GM12878 (cell line): ENCODE data around the gene TMEM87A. TPM values are rescaled to one million over a fixed set of nuclear protein-coding genes. Genes with fewer than 3 reads are reported as not detected.

ENCODE experiments used
- ATAC-seq: fragments of 200-7000 bp; cut with Tn5 transposase; 3 replicates; pipeline ENCODE4 v1.9.1; 2020; ENCODE audit warnings: mild to moderate bottlenecking, moderate library complexity
- BruUV-seq: library from RNA; stranded (reverse); fragments of 400-500 nt; replicated peaks from 2 replicates; lab custom pipeline; 2021; lab: Mats Ljungman, UMichigan
- CTCF ChIA-PET: fragments of 300-600 bp; sonication (Branson Sonifier 250); formaldehyde crosslinking; extraction: SDS; loops from one replicate; lab custom pipeline; 2021; ENCODE audit warnings: inconsistent platforms; lab: Yijun Ruan, JAX
- POLR2A ChIA-PET: fragments of 350-600 bp; formaldehyde crosslinking; extraction: SDS; loops from one replicate; lab custom pipeline; 2021; ENCODE audit warnings: inconsistent platforms; lab: Charles Lee
- RAD21 ChIA-PET: fragments of 300-600 bp; sonication (Branson Sonifier 250); formaldehyde crosslinking; loops from one replicate; lab custom pipeline; 2023; ENCODE audit warnings: antibody characterized with exemption; ENCODE audit not compliant: unreplicated experiment; lab: Charles Lee
- SMC1A ChIA-PET: fragments of 300-600 bp; sonication (Branson Sonifier 250); formaldehyde crosslinking; loops from one replicate; lab custom pipeline; 2023; ENCODE audit not compliant: unreplicated experiment, uncharacterized antibody; lab: Charles Lee
- DNase-seq: peaks from one replicate; pipeline ENCODE4 v3.0.0-alpha.2; 2011; ENCODE audit warnings: low read depth, low spot score
- FAIRE-seq: peaks from 3 replicates; lab custom pipeline; 2011; peaks lifted over from hg19 to GRCh38; lab: Jason Lieb, UNC
- H2AFZ ChIP-seq: 2 replicates; pipeline ENCODE4 v1.6.0; 2011; ENCODE audit warnings: low read depth, low read length, control low read depth; ENCODE audit not compliant: control insufficient read depth
- H3K27ac ChIP-seq: 2 replicates; pipeline ENCODE4 v1.5.1; 2011; ENCODE audit warnings: control low read depth; ENCODE audit not compliant: control insufficient read depth, insufficient read depth
- H3K27me3 ChIP-seq, 2 experiments: replicated peaks in 1 of 2; 2 replicates each; pipeline versions ENCODE4 v1.6.0 to v1.6.1; 2011; ENCODE audit warnings: low read length in 1 of 2; ENCODE audit not compliant: control insufficient read depth in 2 of 2, insufficient read depth in 2 of 2
- H3K36me3 ChIP-seq, 2 experiments: 2 replicates each; pipeline ENCODE4 v1.5.1; 2011; ENCODE audit warnings: low read length in 1 of 2; ENCODE audit not compliant: control insufficient read depth in 2 of 2, insufficient read depth in 2 of 2
- H3K4me1 ChIP-seq: 2 replicates; pipeline ENCODE4 v1.6.1; 2011; ENCODE audit warnings: mild to moderate bottlenecking, low read length, moderate library complexity, mixed read lengths; ENCODE audit not compliant: control insufficient read depth, insufficient read depth
- H3K4me2 ChIP-seq: 2 replicates; pipeline ENCODE4 v1.6.0; 2011; ENCODE audit warnings: control low read depth; ENCODE audit not compliant: control insufficient read depth, insufficient read depth
- H3K4me3 ChIP-seq: fragments of 200-600 bp; sonication (generic); 2 replicates; pipeline ENCODE4 v1.5.1; 2016
- H3K79me2 ChIP-seq: 2 replicates; pipeline ENCODE4 v1.6.0; 2011; ENCODE audit warnings: low read length; ENCODE audit not compliant: control insufficient read depth, insufficient read depth
- H3K9ac ChIP-seq: 2 replicates; pipeline ENCODE4 v1.8.0; 2011; ENCODE audit warnings: low read length, control low read depth, mixed read lengths; ENCODE audit not compliant: control insufficient read depth, insufficient read depth
- H3K9me3 ChIP-seq: replicated peaks from 3 replicates; pipeline ENCODE4 v1.5.1; 2011; ENCODE audit warnings: mild to moderate bottlenecking, low read length; ENCODE audit not compliant: control insufficient read depth, insufficient read depth
- H4K20me1 ChIP-seq: 2 replicates; pipeline ENCODE4 v1.6.0; 2011; ENCODE audit not compliant: control insufficient read depth, insufficient read depth
- BCL11A ChIP-seq: IDR thresholded peaks from 2 replicates; pipeline ENCODE4 v1.6.1; 2011; ENCODE audit warnings: low read depth, low read length
- CHD1 ChIP-seq: IDR thresholded peaks from 2 replicates; pipeline ENCODE4 v1.6.1; 2012; ENCODE audit warnings: low read depth, low read length, improper control_type of control experiment
- CREM ChIP-seq: IDR thresholded peaks from 2 replicates; pipeline ENCODE4 v1.6.1; 2014; ENCODE audit warnings: antibody characterized with exemption, low read depth
- GABPA ChIP-seq: IDR thresholded peaks from 2 replicates; pipeline ENCODE4 v1.6.1; 2014; ENCODE audit warnings: antibody characterized with exemption, low read depth, mild to moderate bottlenecking, inconsistent platforms
- HDGF ChIP-seq: fragments of 450-650 bp; IDR thresholded peaks from 2 replicates; pipeline ENCODE4 v1.6.1; 2016; ENCODE audit warnings: antibody characterized with exemption
- IKZF2 ChIP-seq, 2 experiments: fragments of 450-650 bp; IDR thresholded peaks; 2 replicates each; pipeline ENCODE4 v1.6.1; 2017; ENCODE audit warnings: mild to moderate bottlenecking in 2 of 2, moderate library complexity in 2 of 2
- KAT2A ChIP-seq: conservative IDR thresholded peaks from 2 replicates; pipeline ENCODE4 v1.6.1; 2011; ENCODE audit warnings: low read depth, low read length; ENCODE audit not compliant: control insufficient read depth
- KLF5 ChIP-seq: fragments of 450-650 bp; IDR thresholded peaks from 2 replicates; pipeline ENCODE4 v1.6.1; 2014; ENCODE audit warnings: mild to moderate bottlenecking; ENCODE audit not compliant: partially characterized antibody
- MTA2 ChIP-seq: fragments of 450-650 bp; IDR thresholded peaks from 2 replicates; pipeline ENCODE4 v1.6.1; 2016; ENCODE audit warnings: low read depth, mild to moderate bottlenecking, moderate library complexity
- RAD51 ChIP-seq: fragments of 450-650 bp; IDR thresholded peaks from 2 replicates; pipeline ENCODE4 v1.6.1; 2016; ENCODE audit warnings: moderate library complexity, mild to moderate bottlenecking, inconsistent platforms
- RCOR1 ChIP-seq: conservative IDR thresholded peaks from 2 replicates; pipeline ENCODE4 v1.6.1; 2012; ENCODE audit warnings: low read depth, low read length, improper control_type of control experiment
- RELB ChIP-seq: fragments of 450-650 bp; IDR thresholded peaks from 2 replicates; pipeline ENCODE4 v1.6.1; 2017; ENCODE audit warnings: low read depth, mild to moderate bottlenecking, moderate library complexity
- SKIL ChIP-seq: fragments of 450-650 bp; IDR thresholded peaks from 2 replicates; pipeline ENCODE4 v1.6.1; 2017; ENCODE audit warnings: mild to moderate bottlenecking, low read depth, inconsistent platforms; ENCODE audit not compliant: poor library complexity, severe bottlenecking
- SMARCA5 ChIP-seq: fragments of 450-650 bp; IDR thresholded peaks from 2 replicates; pipeline ENCODE4 v1.6.1; 2017; ENCODE audit warnings: mild to moderate bottlenecking
- SMC3 ChIP-seq: IDR thresholded peaks from 2 replicates; pipeline ENCODE4 v1.6.1; 2011; ENCODE audit warnings: low read length, improper control_type of control experiment, borderline replicate concordance
- SPI1 ChIP-seq: IDR thresholded peaks from 2 replicates; pipeline ENCODE4 v1.6.1; 2011; ENCODE audit warnings: low read depth, mild to moderate bottlenecking, low read length, moderate library complexity, borderline replicate concordance; ENCODE audit not compliant: insufficient read depth
- WRNIP1 ChIP-seq: IDR thresholded peaks from 2 replicates; pipeline ENCODE4 v1.6.1; 2011; ENCODE audit warnings: low read depth, low read length, improper control_type of control experiment, borderline replicate concordance
- ZNF274 ChIP-seq: IDR thresholded peaks from one replicate; pipeline ENCODE4 v1.8.0; 2011; ENCODE audit not compliant: insufficient read length, insufficient read depth
- WGBS: methylation state at CpG from one replicate; pipeline ENCODE4 v1.1.6; 2016; ENCODE audit warnings: low lambda C conversion rate; ENCODE audit not compliant: insufficient replicate concordance, insufficient coverage; ENCODE audit errors: missing lambda C conversion rate; 5-methylcytosine and 5-hydroxymethylcytosine counted together
- in situ Hi-C: fragments of 300-500 bp; cut with MboI; formaldehyde crosslinking; loops from 9 replicates; pipeline ENCODE4 v1.14.3; 2018; ENCODE audit warnings: mixed read lengths
- intact Hi-C: fragments of 100-400 bp; cut with micrococcal nuclease; formaldehyde crosslinking; loops from one replicate; pipeline ENCODE4 v1.14.2; 2022; ENCODE audit not compliant: unreplicated experiment
- polyA plus RNA-seq, 11 experiments: library from polyadenylated mRNA; depleted of rRNA in 4 of 11; unstranded in 6 of 11; stranded (reverse) in 5 of 11; fragments of >200 nt; fragmentation: Nextera tagmentation in 4 of 11; fragmentation: Illumina TruSeq in 1 of 11; extraction: Ambion mirVana in 4 of 11; extraction: Trizol in 1 of 11; gene quantifications; 1 replicate in 1 of 11; 2 replicates in 10 of 11; pipeline versions ENCODE4 v1.2.1 to v1.2.3, GENCODE V29; 2011 to 2016; ENCODE audit warnings: inconsistent platforms in 2 of 11, missing spikeins in 2 of 11, low read depth in 1 of 11
- total RNA-seq, 4 experiments: library from RNA; depleted of rRNA in 3 of 4; stranded (reverse); fragments of >200 nt in 3 of 4; fragmentation: Illumina TruSeq in 1 of 4; extraction: Trizol in 1 of 4; gene quantifications; 2 replicates each; pipeline versions ENCODE4 v1.2.1 to v1.2.3, GENCODE V29; 2013 to 2021
- TF ChIP-seq, protein P1 (sequence below): IDR thresholded peaks from 2 replicates; pipeline ENCODE4 v1.6.1; 2011; ENCODE audit warnings: low read depth, mild to moderate bottlenecking, low read length, moderate library complexity, borderline replicate concordance; ENCODE audit errors: extremely low read depth
- TF ChIP-seq, protein P2 (sequence below): fragments of 450-650 bp; IDR thresholded peaks from 2 replicates; pipeline ENCODE4 v1.6.1; 2016; ENCODE audit warnings: mild to moderate bottlenecking

Gene TMEM87A
- total and polyA plus RNA-seq, 10 of the 15 experiments (the other 5 are each of a cell fraction or from before 2014, with no cell fraction given), result 18.2 to 53.2 (median 33.4) TPM

DNA sequence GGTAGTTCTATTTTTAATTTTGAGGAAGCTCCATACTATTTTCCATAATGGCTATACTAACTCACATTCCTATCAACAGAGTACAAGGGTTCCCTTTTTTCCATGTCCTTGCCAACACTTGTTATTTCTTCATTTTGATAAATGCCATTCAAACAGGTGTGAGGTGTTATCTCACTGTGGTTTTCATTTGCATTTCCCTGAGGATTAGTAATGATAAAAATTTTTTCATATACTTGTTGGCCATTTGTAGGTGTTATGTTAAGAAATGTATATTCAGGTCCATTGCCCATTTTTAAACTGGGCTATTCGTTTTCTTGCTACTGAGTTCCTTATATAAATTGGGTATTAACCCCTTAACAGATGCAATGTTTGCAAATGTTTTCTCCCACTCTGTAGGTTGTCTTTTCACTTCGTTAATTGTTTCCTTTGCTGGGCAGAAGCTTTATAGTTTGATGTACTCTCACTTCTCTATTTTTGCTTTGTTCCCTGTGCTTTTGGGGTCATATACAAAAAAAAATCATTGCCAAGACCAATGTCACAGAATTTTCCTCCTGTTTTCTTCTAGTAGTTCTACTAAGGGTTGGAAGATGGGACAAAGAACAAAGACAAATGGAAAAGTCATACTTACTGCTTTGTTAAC is 54.2 kb downstream of the TMEM87A start:
- ChIA-PET RAD21 (interaction anchor here (1.0 to 1.5 kb wide), 2 partner anchors 9 to 166 kb away, joined by 3 to 4 read pairs; no protein-coding TSS in a partner anchor), POLR2A (no interaction called here), CTCF (interaction anchor here (1.0 to 2.0 kb wide), 5 partner anchors 9 to 166 kb away, joined by 3 to 7 read pairs (median 5); partner anchors contain the start of gene VPS39), SMC1A (interaction anchor here (1.0 to 2.7 kb wide), 6 partner anchors 8 to 166 kb away, joined by 3 to 8 read pairs (median 5); partner anchors contain the start of gene VPS39)
- no peaks in the 10 kb centered on the region for H3K79me2 ChIP-seq
- H3K27ac ChIP-seq, result no peak overlapping the region
- no peaks in the 10 kb centered on the region for H4K20me1 ChIP-seq
- peak; percentile 78 for ATAC-seq
- H3K36me3 ChIP-seq, result peaks cover 0 to 3% of the 10 kb centered on the region in 2 experiments; a peak in 2 of 4 replicates
- 0% methylated on average over 2 of the region's 2 CpGs for WGBS
- intact Hi-C loops (no loop called here), in situ Hi-C loops (no loop called here)
- H3K4me2 ChIP-seq, result no peak overlapping the region
- FAIRE-seq, result peak; percentile 70
- BruUV-seq, result no TSS peak
- H2AFZ ChIP-seq, result no peak overlapping the region
- H3K4me3 ChIP-seq, result no peak overlapping the region
- H3K27me3 ChIP-seq, result no peaks in the 10 kb centered on the region
- H3K9ac ChIP-seq, result no peak overlapping the region
- H3K4me1 ChIP-seq, result no peaks in the 10 kb centered on the region; the same call in 1 of the 2 replicates
- no peak for DNase-seq
- H3K9me3 ChIP-seq, result no peaks in the 10 kb centered on the region
- no peak for TF ChIP-seq RCOR1
- peak; percentile 71 to 76 for TF ChIP-seq IKZF2 (IDR thresholded peaks at IDR 0.05)
- TF ChIP-seq HDGF, result no peak
- TF ChIP-seq, protein P1, sequence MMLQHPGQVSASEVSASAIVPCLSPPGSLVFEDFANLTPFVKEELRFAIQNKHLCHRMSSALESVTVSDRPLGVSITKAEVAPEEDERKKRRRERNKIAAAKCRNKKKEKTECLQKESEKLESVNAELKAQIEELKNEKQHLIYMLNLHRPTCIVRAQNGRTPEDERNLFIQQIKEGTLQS, result no peak
- no peak for TF ChIP-seq SKIL
- TF ChIP-seq ZNF274, result no peak
- TF ChIP-seq CREM, result no peak
- TF ChIP-seq SMARCA5, result no peak
- no peak for TF ChIP-seq RAD51
- TF ChIP-seq SMC3, result no peak
- peak; percentile 65; the same call in 1 of the 2 replicates for TF ChIP-seq RELB
- TF ChIP-seq SPI1, result peak; percentile 83
- TF ChIP-seq WRNIP1, result no peak
- TF ChIP-seq, protein P2, sequence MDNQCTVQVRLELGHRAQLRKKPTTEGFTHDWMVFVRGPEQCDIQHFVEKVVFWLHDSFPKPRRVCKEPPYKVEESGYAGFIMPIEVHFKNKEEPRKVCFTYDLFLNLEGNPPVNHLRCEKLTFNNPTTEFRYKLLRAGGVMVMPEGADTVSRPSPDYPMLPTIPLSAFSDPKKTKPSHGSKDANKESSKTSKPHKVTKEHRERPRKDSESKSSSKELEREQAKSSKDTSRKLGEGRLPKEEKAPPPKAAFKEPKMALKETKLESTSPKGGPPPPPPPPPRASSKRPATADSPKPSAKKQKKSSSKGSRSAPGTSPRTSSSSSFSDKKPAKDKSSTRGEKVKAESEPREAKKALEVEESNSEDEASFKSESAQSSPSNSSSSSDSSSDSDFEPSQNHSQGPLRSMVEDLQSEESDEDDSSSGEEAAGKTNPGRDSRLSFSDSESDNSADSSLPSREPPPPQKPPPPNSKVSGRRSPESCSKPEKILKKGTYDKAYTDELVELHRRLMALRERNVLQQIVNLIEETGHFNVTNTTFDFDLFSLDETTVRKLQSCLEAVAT, result 0 out of 2 replicates have a peak, but pooled peaks have one; percentile 13
- no peak for TF ChIP-seq KAT2A
- TF ChIP-seq MTA2, result peak; percentile 87
- no peak for TF ChIP-seq BCL11A
- no peak for TF ChIP-seq KLF5
- TF ChIP-seq CHD1, result no peak
- TF ChIP-seq GABPA, result no peak
